HG02852 (cell line): ENCODE measurements around the gene FRA10AC1.

Experiments
- ATAC-seq: cut with Tn5 transposase; IDR thresholded peaks from one replicate; pipeline ENCODE4 v1.9.1; 2021; ENCODE audit warnings: mild to moderate bottlenecking, moderate library complexity; ENCODE audit not compliant: unreplicated experiment

Gene FRA10AC1

DNA sequence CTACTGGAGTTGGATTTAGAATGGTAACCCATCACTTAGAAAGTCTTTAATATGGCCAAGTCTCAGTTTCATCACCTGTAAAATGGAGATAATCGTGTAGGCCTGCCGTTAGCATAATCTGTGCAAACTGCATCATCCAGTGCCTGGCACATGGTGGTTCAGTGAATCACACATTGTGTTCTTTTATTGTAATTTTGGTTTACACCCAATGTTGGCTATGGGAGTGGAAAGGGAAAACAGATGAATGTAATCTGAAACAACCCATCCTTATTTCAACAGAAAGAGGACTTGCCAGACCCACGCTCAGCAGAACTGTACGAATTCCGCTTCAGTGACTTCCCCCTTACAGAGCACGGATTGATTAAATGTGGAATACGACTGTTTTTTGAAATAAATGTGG lies 62.6 kb downstream of the FRA10AC1 start:
- no peak for ATAC-seq

DNA sequence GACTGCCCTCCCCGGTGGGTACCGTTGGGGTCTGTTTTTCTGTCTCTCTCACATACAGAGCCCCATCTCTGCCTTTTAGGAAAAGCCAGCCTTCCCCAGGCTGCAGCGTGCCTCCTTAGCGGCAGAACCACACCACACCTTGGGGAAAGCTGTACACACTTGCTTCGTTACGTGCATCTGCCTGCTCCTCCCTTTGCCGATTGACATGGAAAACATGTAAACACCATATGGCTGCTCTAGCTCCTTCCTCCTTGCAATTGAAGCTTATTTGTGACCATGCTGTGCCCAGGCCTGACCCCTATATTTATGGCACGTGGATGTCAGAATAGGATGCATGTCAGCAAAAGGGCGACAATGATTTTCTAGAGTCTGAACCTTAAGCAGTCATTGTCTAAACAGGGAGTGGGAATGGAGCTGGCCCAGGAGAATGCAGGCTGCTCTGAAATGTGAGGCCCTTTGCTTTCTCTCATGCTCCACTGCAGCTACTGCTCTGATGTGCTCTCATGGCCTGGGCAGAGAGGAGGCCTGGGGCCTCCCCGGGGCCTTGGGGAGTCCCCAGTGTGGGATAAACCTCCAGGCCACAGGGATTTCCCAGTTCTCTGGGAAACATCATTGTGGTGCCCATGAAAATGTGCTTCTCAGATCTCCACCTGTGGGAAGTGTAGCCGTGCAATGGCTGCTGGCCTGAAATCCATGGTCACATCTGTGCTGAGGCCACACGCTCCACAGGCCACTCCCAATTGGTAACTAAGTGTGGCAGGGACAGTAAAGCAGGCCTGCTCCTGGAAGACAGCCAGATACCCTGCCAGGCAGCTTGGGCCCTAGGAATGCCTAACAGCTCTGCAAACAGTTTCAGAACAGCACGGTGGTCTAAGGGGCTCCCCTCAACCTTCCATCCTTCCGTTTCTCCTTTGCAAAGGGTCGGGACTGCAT lies 71.5 kb downstream of the FRA10AC1 start:
- no peak for ATAC-seq

DNA sequence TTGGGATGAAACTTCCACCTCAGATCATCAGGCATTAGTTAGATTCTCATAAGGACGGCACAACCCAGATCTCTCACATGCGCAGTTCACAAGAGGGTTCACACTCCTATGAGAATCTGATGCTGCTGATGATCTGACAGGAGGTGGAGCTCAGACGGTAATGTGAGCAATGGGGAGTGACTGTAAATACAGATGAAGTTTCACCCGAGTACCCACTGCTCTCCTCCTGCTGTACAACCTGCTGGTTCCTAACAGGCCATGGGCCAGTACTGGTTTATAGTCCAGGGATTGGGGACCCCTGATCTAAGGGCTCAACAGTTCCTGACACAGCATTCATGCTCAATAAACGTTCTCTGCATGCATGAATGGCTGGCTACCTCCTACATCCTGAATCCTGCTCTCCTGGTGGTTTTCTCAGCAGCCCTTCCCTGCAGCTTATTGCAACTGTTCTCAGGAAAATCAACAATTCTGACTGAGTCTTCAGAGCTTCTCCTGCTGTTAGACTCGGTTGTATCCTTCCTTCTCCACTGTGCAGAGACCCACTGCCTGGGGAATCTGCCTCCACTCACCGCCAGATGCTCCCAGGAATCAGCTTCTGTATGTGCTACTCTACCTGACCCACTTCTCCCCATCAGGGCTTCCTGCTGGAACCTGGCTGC lies 72.6 kb downstream of the FRA10AC1 start:
- ATAC-seq: no peak

DNA sequence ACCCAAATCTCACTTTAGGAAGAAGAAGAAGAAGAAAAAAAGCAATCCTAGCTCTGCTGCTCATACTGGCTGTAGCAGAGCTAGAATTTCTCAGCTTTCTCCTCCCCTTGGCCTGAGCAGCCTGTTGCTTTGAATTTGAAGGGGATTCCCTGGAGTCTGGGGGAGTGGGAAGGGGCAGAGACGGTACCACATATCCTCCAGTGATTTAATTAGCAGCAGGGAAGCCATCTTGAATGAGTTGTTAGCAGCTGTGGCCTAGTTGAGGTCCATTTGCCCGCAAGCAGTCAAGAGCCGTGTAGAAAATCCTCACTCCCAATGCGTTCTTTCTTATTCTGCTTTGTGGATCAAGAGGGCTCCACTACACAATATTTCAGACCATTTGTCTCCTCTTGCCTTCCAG lies 73.5 kb downstream of the FRA10AC1 start:
- no peak for ATAC-seq

DNA sequence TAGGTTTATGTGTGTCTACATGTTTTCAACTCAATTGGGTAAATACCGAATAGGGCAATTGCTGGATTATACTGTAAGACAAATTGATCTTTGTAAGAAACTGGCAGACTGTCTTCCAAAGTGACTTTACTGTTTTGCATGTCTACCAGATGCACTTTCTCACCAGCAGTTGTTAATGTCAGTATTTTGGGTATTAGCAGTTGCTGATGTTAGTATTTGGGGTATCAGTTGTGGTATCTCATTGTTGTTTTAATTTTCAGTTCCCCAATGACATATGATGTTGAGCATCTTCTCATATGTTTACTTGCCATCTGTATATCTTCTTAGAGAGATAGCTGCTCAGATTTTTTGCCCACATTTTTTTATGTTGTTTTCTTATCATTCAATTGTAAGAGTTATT lies 79.5 kb downstream of the FRA10AC1 start:
- peak; percentile 47 for ATAC-seq

DNA sequence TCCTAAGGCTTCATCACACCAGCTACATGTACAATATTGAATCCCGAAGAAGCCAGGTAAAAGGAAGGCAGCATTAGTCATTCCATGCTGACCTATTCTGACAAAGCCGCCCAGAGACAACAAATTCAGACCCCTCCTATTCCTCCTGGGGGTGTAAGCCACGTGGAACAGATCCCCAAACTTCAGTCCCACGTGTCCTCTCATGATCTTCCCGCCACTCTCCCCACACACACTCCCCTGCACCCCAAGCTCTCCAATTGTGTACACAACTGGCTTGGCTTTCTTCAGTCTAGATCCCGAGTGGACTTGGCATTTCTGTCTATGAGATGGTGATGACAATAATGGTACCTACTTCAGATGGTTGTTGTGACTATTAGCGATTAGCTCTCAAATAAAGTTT lies 81.5 kb downstream of the FRA10AC1 start:
- ATAC-seq: no peak
